HG03103 (cell line): ENCODE results near the gene MOB2.
"Not testable (repeated sequence)": the region's sequence is repeated elsewhere in the genome, so short reads cannot be mapped to it uniquely, and the experiment has no call there.

Experiments
- ATAC-seq: cut with Tn5 transposase; IDR thresholded peaks from one replicate; pipeline ENCODE4 v1.9.1; 2021; ENCODE audit warnings: low read depth; ENCODE audit not compliant: unreplicated experiment

MOB2 gene

GRCh38 chr11:1519028-1520010, 32.7 kb upstream of the MOB2 start:
- no peak for ATAC-seq

- ATAC-seq = no peak
Measured at GRCh38 chr11:1518301-1518700, 31.7 kb upstream of the MOB2 start.

- no peak for ATAC-seq
Measured at GRCh38 chr11:1517117-1518005, 30.8 kb upstream of the MOB2 start.

- no peak for ATAC-seq
Measured at GRCh38 chr11:1516273-1517067, 29.9 kb upstream of the MOB2 start.

GRCh38 chr11:1515082-1516060, 28.8 kb upstream of the MOB2 start:
- no peak for ATAC-seq

- no peak for ATAC-seq
Measured at GRCh38 chr11:1514336-1515061, 27.9 kb upstream of the MOB2 start.

GRCh38 chr11:1513326-1514296, 27.0 kb upstream of the MOB2 start:
- ATAC-seq = no peak

- not testable (repeated sequence) for ATAC-seq
Measured at GRCh38 chr11:1512531-1513258, 26.1 kb upstream of the MOB2 start.

GRCh38 chr11:1511937-1512496, 25.4 kb upstream of the MOB2 start:
- no peak for ATAC-seq

- no peak for ATAC-seq
Measured at GRCh38 chr11:1510928-1511327, 24.3 kb upstream of the MOB2 start.

GRCh38 chr11:1510351-1510750, 23.8 kb upstream of the MOB2 start:
- not testable (repeated sequence) for ATAC-seq

GRCh38 chr11:1509626-1510255, 23.2 kb upstream of the MOB2 start:
- ATAC-seq = no peak

GRCh38 chr11:1508986-1509385, 22.4 kb upstream of the MOB2 start:
- ATAC-seq = no peak

GRCh38 chr11:1508491-1508891, 21.9 kb upstream of the MOB2 start:
- no peak for ATAC-seq

- no peak for ATAC-seq
Measured at GRCh38 chr11:1507381-1508140, 21.0 kb upstream of the MOB2 start.
